Ammon's horn (tissue), 1 donor: ENCODE results near the gene RBMS1.

Experiments
- DNase-seq: peaks from one replicate; pipeline ENCODE4 v3.0.0-alpha.2; 2016; ENCODE audit warnings: low spot score

Gene RBMS1

DNA sequence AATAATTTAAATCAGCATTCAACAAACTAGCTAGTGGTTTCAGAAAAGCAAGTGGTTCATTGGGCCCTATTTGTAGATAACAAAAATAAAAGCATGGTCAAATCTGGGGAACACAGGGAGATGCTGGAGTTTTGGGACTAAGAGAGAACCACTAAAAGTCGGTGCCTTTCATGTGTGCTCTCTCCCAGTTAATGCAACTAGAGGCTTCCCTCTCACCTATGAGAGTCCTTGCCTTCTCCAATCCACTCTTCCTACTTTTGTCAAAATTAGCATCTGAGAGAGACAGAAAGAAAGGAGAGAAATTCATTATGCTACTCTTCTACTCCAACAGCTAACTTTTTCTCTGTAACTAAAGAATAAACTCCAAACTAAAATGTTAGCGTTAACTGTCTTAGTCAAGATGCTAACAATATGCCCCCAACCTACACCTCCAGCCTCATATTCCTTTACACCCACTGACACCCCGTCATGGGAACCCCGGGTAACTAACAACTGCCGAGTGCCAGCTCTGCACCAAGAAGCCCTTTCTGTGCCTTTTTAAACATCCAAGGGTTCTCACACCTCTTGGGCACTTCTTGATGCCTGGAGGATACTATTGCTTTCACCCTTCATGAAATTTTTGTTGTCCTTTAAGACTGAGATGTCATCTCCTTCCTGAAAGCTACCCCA, 133.4 kb downstream of the RBMS1 start:
- no peak for DNase-seq

DNA sequence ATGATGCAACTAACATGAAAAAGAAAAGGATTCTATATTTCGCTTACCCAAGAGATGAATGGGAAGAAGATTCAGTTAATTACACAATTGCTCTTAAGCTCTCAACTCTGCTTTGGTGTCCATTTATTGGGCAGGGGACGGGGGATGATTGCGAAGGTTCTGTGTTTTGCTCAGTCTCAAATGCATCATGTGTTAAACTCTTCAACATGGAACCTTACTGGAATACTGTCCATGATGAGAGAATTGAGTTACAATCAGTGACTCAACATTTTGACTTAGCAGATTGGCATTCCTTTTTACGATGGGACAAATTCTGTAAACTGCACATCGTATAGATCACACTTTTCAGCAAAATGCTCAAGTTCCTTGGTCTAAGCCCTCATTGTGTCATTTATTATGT, 135.6 kb downstream of the RBMS1 start:
- DNase-seq = no peak

DNA sequence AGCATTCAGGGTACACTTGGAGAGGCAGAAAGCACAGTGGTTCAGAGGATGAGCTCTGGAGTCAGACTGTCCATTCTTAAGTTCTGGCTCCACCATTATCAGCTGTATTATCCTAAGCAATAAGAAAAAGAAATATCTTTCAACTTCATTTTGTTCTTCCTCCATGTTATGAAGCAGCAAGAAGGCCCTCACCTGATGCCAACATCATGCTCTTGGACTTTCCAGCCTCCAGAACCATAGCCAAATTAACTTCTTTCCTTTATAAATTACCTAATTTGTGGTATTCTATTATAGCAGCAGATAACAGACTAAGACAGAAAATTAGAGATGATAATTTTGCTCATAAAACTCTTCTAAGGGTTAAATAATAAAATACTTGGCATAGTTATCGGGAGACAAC, 137.1 kb downstream of the RBMS1 start:
- DNase-seq = no peak

DNA sequence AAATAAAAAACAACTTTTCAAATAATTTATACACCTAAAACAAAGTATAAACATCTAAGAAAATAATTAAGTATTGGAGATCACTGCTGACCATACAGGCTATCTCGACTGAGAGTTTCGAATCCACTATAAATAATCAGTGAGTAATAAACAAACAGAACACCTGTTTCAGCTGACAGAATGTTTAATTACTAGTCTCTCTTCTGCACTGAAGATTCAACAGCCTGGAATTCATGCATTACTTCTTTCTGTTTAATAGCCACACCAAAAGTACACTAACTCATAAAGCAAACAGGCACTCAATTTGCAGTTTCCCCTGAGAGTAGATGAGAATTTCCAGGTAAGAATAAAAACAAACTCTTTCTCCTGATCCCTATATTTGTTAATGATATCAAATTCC, 138.5 kb downstream of the RBMS1 start:
- no peak for DNase-seq

DNA sequence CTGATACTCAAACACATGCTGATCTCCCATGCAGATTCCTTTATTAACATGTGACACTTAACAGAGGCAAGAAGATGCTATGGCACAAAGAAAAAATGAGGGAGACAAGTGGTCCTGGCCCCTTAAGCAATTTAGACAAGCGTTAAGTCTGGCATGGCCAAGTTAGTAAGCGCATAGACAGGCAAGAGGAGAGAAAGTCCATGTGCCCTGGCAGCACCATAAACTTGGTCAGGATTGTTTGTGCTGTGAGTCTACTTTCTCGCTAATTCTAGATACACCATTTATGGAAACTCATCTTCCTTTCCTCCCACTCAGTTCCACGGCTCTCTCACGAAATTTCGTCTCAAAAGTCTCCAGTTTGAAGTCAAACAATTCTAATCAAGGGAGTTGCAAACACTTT, 138.9 kb downstream of the RBMS1 start:
- DNase-seq = no peak

DNA sequence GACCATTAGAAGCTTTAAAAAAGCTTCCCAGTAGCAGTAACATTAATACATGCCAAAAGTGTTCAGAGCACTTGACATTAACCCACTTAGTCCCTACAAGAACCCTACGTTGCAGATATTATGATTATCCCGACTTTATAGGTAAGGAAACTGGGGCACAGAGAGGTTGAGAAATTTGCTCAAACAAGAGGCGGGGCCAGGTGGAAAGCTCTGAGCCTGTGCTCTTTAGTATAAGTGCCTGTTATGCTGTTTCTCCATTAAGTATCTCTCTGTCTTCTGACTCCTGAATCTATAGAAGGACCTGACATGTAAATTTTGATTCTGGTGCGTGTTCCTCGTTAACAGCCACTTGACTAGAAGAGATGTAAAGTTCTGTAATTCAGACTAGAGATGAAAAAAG, 139.8 kb downstream of the RBMS1 start:
- no peak for DNase-seq

DNA sequence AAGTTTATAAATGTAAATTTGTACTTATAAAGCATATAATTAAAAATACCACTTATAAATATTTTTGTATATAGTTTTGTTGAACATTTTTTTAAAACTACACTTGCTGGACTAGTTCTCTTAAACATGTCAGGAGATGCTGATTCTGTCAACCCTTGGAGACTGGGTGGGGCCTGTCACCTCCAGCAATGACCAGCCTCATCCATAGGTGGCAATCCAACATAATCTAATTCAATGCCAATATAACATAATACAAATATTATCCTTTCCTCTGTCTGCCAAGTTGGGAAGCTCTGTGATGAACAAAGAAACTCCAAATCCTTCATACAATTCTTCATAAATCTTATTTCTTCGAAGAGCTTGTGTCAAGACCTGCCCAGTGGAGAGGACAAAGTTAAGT, 140.4 kb downstream of the RBMS1 start:
- DNase-seq = no peak

DNA sequence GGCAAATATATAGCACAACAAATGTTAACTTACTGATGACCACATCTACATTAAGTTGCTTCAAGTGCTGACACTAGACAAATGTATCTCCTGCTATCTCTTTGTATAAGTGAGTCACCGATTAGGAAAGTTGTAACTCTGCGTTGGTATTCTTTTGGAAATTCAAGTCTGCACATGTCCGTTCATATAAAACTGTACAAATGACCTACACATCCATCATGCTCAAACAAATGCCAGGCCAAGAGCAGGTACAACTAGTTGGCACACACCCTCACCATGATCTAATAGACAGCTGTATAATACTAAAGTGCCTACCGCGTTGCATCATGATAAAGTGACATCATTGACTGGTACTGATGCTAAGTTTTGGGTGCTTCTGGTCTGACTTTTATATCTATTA, 141.1 kb downstream of the RBMS1 start:
- no peak for DNase-seq

DNA sequence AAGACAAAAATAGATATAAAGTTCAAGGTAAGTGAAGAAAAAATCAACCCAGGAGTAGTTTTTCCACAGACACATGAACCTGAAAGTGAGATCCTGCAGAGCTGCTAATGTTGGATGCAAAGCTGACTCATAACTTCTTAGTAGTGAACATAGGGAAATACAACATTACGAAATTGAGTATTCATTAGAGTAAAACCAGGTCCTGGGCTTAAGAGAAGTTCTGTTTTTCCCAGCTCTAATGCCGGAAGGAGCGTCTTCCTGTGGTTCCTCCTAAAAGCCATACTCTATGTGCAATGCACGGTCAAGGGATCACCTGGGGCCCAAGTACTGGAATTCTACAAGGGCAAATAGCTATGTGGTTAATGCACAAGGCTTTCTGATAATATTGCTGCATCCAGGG, 141.7 kb downstream of the RBMS1 start:
- peak; percentile 15 for DNase-seq

DNA sequence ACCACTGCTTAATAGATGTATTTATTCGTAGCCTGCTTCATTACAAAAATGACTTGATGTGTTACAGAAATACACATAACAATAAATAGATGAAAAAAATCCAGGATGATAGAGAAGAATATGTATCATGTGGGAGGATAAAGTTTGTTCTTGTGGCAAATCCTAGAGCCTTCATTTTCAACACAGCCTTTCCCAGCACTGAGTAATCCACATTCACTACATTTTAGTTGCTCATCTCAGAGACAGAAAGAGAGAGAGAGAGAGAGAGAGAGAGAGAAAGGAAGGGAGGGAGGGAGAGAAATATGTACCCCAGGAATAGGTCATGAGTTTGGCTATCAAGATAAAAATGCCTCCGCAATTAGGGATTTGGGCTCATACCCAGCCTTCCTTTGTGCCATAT, 144.3 kb downstream of the RBMS1 start:
- no peak for DNase-seq

DNA sequence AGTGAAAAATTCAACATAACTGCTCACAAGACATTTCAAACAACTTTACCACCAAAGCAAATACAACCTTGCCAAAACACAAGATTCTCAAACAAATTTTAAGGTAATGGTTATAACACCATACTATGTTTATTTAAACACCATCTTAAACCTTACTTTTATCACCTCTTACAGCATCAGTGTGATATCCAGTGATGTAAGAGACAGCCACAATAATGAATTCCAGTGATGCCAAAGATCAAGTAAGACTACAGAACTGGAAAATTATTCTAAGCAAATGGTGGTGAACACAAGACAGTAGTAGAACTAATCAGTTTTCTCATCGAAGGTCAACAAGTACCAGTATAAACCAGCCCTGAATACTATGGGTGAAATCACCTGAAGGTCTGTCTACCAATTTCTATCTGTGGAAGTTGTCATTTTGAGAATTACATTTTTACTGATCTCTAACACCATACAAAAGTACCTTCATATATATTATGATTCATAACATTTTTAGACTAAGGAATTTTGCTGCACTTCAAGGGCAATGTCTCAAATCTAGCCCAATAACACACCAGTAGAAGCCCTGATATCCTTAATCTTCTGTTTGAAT, 146.2 kb downstream of the RBMS1 start:
- DNase-seq = no peak

DNA sequence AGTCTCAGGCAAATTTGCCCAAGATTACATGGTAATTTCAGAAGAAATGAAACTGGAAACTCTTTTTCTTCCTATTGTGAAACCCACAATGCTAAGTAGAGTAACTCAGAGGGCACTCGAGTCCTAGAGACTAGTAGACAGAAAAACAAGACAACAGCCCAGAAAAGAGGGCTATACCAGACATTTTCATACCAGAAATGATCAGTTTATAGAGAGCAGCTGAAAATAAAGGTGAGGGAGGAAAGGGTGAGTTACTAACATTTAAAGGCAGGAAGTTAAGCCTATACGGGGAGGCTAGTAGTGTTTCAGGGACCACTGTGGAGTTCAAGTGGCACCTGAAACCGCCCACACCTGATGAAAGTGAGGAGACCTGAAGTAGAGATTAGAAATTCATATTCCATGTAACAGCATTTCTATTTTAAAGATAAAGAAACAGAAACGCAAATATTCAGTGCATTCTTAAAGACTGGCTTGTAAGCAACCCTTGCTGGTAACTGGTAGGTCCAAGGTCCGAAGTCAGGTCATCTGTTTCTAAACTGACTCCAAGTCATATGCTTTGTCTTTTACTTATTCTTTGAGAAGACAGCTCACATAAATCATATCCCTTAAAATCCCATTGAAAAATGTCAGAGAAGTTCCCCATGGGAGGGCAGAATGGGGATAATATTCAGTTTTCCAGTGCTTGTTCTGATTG, 148.4 kb downstream of the RBMS1 start:
- no peak for DNase-seq

DNA sequence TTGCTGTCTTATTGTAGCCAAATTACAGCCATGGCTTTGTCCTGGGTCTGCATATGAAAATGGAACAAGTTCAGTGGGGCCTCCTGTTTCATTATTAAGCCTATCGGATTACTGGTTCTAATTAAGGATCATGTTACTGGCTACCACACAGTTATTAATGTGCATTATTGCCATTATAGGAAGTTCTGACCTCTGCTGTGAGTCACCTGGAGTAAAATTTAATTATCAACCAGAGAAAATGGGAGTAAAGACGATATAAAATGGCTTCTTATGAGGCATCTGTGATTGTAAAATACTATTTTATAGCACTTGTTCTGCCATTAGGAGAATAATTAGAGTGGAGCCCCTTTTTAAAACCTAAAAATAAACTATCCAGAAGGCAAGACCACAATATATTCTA, 150.2 kb downstream of the RBMS1 start:
- DNase-seq = no peak

DNA sequence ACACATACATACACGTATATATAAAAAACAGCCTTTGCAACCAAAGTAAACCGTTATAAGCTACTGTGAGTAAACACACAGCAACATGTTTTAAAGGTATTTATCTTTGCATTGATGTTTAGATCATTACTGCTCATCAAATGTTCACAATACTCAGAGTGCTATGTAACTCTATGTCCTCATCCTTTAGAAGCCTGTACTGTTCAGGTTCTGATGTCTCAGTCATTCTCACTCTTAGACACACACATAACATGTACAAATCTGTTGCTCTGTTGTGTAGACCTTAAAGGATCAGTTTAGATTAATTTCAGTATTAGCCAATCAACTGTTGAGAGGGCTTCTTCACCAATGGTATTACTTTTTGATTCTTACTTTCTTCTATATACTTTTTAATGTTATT, 153.9 kb downstream of the RBMS1 start:
- DNase-seq = no peak

DNA sequence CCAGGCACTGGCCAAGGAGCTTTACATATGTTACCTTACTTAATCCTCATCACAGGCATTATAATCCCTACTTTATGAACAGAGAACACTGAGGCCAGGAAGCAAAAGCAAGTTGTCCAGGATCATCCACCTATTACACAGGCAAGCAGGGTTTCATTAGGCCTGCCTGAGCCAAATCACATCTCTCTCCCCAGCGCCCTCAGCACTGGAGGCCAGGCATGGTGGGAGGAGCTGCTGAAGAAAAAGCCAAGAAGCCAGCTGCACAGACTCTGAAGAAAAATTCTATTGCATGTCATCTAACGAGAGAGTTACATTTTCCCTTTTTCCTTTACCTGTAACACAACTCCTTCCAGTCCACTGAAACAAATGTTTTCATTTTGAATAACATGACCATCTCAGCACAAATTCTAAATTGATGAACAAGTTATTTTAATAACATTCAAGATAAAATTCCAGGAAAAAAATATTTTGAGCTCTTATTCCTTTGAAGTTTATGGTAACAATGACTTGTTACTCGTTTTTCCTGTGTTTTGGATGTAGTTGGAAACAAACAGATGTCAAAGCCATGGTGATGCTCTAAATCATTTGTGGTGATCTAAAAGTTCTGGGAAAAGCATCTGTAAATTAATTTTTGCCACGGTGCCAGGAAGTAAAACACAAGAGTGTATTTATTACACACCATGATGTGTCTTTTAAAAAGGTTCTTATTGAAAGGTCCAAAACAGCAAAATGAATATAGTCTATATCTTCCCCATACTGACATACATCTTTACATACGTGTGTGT, 154.5 kb downstream of the RBMS1 start:
- DNase-seq = no peak

DNA sequence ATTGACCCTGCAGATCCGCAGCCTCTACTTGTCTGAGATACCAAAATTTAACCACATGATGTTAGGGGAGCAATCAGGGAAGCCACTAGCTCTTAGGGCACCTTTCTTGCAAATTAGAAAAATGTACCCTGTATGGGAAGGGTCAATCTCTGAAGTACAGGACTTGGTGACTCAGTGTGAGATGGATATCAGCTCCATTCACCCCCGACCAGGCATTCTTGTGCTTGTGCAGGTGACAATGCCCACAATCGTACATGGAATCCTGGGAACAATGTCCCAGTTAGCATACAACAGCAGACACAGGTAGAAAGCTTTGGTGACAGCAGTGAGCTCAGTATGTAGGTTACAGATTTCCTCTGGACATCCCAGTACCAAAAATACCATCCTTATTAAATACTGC, 155.9 kb downstream of the RBMS1 start:
- DNase-seq = no peak

DNA sequence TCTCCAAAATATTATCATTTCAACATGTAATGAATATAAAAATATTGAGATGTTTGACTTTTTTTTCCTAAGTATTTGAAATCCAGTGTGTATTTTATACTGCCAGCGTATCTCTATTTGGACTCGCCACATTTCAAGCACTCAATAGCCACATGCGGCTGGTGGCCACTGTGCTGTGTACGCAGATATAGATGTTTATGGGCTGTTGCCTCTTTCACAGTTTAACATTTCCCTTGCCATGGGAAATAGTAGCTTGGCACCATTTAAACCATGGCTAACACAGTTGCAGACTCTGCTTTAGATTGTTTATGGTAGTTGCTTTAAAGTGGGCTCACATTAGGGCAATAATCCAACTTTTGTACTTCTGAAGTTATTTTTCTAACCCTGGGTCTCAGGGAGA, 157.0 kb downstream of the RBMS1 start:
- DNase-seq = no peak

DNA sequence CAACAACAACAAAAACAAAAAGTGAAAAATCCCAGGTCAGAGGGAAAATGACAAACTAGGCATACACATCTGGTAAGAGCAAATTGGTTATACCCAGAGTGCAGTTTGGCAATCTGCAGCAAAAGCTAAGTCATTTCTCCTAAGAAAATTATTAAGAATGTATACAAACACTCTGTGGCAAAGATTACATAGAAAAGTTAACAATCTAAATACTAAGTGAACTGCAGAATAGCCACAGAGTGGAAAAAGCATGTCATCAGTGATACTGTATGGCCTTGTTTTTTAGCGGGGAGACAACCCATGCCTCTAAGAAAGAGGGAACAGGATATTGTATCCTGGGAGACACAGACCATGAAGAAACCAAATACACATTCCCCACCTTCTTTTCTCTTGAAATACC, 157.5 kb downstream of the RBMS1 start:
- no peak for DNase-seq

DNA sequence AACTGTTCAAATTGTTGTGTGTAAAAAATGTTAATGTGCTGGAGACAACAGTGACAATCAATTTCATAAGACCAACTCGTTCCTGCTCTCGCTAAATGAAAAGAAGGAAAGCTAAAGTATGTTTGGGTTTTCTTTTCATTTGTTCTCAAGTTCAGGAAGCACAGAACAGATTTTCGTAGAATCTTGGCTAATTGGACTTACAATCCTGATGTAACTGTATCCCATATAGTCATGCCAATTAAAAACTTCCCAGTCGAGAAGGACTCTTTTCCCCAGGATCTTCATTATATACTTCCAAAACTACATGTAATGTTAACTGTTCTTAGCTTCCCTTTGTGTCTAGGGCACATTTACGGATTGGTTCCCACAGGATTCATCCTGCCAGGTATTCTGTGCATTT, 158.2 kb downstream of the RBMS1 start:
- DNase-seq = no peak

DNA sequence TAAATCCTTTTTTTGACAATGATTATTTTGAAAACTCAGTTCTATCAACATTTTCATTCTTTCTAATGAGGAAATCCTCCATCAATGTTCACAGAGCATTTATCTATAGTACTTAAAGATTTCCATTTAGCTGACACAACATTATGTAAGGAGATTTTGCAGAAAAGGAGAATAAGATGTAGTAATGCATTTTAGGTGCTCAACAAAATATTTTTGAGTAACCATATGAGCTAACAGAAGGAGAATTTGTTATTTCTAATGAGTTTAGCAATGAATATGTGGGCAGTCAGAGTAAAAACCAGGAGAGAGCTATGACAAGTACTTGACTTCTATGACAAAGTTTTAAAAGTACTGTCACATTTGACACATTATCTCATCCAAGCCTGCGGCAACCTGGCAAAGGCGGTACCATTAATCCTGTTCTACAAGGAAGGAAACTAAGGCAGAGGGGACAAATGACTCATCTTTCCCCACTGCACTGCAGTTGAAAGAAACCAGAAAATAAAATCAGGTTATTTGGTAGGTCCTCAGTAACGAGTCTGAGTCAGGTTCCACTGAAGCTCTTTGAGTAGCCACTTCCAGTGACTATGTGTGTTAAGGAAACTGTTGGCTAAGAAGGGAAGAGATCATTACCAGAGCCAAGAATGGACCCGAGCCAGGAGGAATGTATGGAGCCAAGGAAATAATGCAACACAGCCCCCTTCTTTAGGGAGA, 159.4 kb downstream of the RBMS1 start:
- no peak for DNase-seq

DNA sequence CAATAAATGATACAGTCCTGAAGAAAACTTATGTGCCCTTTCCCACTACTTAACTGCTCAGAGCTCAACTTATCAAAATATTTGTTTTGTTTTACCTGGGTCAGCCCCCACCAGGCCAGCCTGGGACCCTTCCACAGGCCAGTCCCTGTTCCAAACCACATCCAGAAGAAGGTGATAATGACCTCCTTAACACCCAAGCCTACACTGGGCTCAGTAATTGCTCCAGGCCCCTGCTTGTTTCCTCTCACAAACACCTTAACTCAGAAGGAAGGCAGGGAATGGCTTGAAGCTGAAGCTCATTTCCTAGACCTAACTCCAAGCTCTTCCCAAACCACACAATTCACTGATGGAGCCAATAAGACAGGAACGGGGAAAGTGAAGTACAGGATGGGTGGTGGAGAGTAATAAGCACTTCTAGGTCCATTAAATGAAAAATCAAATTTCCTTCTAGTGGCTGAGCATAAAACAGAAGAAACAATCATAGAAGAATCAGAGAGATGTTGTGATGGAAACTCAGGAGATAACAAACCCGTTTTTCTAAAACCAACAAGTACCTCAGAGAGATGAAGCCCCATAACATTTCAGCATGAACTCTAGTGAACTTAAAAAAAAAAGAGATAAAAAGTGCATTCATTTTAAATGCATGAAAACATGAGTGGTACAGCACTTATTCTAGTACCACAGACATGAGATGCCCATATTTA, 160.1 kb downstream of the RBMS1 start:
- no peak for DNase-seq

DNA sequence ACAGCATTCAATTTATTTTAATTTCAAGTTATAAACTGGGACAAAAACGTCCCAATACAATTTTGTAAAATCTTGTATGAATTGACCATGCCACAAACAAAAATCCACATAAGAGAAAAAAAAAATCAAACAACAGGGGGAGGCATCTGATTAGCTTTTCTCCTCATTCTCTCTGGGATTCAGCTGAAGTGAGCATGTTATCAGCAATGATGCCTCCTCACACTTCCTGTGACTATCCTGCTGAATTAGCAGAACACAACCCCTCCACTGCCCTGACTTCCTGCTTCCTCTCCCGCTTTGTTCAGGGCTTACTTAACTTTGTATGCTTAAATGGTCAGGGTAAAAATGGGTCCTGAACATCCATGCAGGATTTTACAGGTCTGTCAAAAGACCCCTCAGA, 161.3 kb downstream of the RBMS1 start:
- peak; percentile 61 for DNase-seq
